ENCODE results near the gene CPSF7.

DNA sequence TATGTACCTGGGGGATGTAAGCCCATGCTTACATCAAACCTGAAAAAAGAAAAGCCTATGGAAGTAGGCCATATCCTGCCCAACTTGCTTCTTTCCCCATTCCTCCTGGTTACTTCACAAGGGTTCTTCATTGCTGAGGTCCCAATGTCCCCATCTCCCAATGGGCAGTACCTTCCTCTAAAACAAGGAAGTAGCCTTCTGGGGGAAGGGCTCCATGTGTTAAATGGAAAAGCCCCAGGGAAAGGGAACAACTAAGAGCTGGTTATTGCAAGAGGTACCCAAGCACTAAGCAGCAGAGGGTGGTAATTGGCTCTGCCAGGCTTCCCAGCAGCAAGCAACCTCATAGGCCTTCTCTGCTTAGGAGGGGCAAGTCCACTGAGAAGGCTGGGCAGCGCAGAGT is 26.1 kb downstream of the CPSF7 start:
- TF ChIP-seq POLR2A (IDR thresholded peaks at IDR 0.05; ENCODE audit: low read depth) = no peak
- TF ChIP-seq, protein P1, sequence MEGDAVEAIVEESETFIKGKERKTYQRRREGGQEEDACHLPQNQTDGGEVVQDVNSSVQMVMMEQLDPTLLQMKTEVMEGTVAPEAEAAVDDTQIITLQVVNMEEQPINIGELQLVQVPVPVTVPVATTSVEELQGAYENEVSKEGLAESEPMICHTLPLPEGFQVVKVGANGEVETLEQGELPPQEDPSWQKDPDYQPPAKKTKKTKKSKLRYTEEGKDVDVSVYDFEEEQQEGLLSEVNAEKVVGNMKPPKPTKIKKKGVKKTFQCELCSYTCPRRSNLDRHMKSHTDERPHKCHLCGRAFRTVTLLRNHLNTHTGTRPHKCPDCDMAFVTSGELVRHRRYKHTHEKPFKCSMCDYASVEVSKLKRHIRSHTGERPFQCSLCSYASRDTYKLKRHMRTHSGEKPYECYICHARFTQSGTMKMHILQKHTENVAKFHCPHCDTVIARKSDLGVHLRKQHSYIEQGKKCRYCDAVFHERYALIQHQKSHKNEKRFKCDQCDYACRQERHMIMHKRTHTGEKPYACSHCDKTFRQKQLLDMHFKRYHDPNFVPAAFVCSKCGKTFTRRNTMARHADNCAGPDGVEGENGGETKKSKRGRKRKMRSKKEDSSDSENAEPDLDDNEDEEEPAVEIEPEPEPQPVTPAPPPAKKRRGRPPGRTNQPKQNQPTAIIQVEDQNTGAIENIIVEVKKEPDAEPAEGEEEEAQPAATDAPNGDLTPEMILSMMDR (IDR thresholded peaks at IDR 0.05) = no peak
